HG03520 (cell line): Measurements from ENCODE around the gene UBA6.
"Not testable (repeated sequence)": the region's sequence is repeated elsewhere in the genome, so short reads cannot be mapped to it uniquely, and the experiment has no call there.

Experiments
- ATAC-seq: cut with Tn5 transposase; IDR thresholded peaks from one replicate; pipeline ENCODE4 v1.9.1; 2021; ENCODE audit warnings: mild to moderate bottlenecking, moderate library complexity; ENCODE audit not compliant: unreplicated experiment

Gene UBA6

GRCh38 chr4:67700738-67701516, at the start of gene UBA6:
Gene UBA6, minus strand, starts transcription at chr4:67701155. Its CDS starts 36 bp downstream, at chr4:67701119.
- peak; percentile 97 for ATAC-seq

- ATAC-seq, result no peak
These were observed 49.7 kb upstream of the UBA6 start for GRCh38 chr4:67750691-67751090.

- ATAC-seq, result no peak
These were observed 48.3 kb upstream of the UBA6 start for GRCh38 chr4:67749286-67749685.

- ATAC-seq, result no peak
These were observed 46.0 kb upstream of the UBA6 start for GRCh38 chr4:67746797-67747495.

GRCh38 chr4:67744561-67745283, 43.8 kb upstream of the UBA6 start:
- no peak for ATAC-seq

GRCh38 chr4:67743194-67743593, 42.2 kb upstream of the UBA6 start:
- ATAC-seq, result no peak

- ATAC-seq, result no peak
These were observed 35.3 kb upstream of the UBA6 start for GRCh38 chr4:67736262-67736661.

GRCh38 chr4:67735325-67735724, 34.4 kb upstream of the UBA6 start:
- ATAC-seq, result no peak

GRCh38 chr4:67730511-67730910, 29.6 kb upstream of the UBA6 start:
- ATAC-seq, result not testable (repeated sequence)

GRCh38 chr4:67727124-67727850, 26.3 kb upstream of the UBA6 start:
- ATAC-seq, result no peak

GRCh38 chr4:67725981-67726380, 25.0 kb upstream of the UBA6 start:
- no peak for ATAC-seq

- ATAC-seq, result no peak
These were observed 24.2 kb upstream of the UBA6 start for GRCh38 chr4:67725132-67725531.

- no peak for ATAC-seq
These were observed 23.0 kb upstream of the UBA6 start for GRCh38 chr4:67723949-67724348.

GRCh38 chr4:67723341-67723740, 22.4 kb upstream of the UBA6 start:
- ATAC-seq, result no peak

- ATAC-seq, result no peak
These were observed 21.0 kb upstream of the UBA6 start for GRCh38 chr4:67721770-67722597.

- no peak for ATAC-seq
These were observed 20.4 kb upstream of the UBA6 start for GRCh38 chr4:67721315-67721769.

GRCh38 chr4:67719953-67720617, 19.1 kb upstream of the UBA6 start:
- ATAC-seq, result no peak

- no peak for ATAC-seq
These were observed 17.9 kb upstream of the UBA6 start for GRCh38 chr4:67718848-67719247.

GRCh38 chr4:67717586-67717985, 16.6 kb upstream of the UBA6 start:
- ATAC-seq, result no peak

GRCh38 chr4:67714955-67715354, 14.0 kb upstream of the UBA6 start:
- no peak for ATAC-seq
